Neural progenitor cell (in vitro differentiated cells): Measurements from ENCODE around the gene C16orf74.

Experiments used
- CTCF ChIP-seq: fragments of 200-600 bp; sonication (generic); IDR thresholded peaks from 2 replicates; pipeline ENCODE4 v1.5.1; 2017; ENCODE audit warnings: antibody characterized with exemption, mild to moderate bottlenecking
- EZH2phosphoT487 ChIP-seq: fragments of 200-600 bp; sonication (generic); IDR thresholded peaks from 2 replicates; pipeline ENCODE4 v1.6.1; 2017; ENCODE audit warnings: antibody characterized with exemption

GRCh38 chr16:85695196-85696128 lies 55.4 kb downstream of the C16orf74 start:
- no peak for TF ChIP-seq CTCF
- no peak for TF ChIP-seq EZH2phosphoT487
